ENCODE measurements around the gene ATF4.

The ATF4 gene

DNA sequence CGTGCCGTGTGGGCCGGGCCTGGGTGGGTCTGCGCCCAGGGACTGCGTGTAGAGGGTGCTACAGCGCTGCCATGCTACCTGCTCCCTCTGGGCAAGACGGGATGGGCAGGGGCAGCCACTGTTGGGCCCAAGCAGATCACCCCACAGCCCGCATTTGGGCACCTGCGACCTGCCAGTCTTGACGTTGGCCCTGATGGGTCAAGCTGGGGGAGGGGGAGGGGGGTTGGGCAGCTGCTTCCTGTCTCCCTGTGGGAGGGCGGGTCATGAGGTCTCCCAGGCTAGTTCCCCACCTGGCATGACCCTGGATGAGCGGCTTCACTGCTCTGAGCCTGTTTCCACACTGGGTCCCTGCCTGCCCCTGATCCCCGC is 15.0 kb downstream of the ATF4 start:
- DNase-seq = no peak
- no peak for TF ChIP-seq GATA1 (IDR thresholded peaks at IDR 0.05; ENCODE audit: low read depth, low read length)
- no peak for TF ChIP-seq POLR2A (IDR thresholded peaks at IDR 0.05; ENCODE audit: low read length)

DNA sequence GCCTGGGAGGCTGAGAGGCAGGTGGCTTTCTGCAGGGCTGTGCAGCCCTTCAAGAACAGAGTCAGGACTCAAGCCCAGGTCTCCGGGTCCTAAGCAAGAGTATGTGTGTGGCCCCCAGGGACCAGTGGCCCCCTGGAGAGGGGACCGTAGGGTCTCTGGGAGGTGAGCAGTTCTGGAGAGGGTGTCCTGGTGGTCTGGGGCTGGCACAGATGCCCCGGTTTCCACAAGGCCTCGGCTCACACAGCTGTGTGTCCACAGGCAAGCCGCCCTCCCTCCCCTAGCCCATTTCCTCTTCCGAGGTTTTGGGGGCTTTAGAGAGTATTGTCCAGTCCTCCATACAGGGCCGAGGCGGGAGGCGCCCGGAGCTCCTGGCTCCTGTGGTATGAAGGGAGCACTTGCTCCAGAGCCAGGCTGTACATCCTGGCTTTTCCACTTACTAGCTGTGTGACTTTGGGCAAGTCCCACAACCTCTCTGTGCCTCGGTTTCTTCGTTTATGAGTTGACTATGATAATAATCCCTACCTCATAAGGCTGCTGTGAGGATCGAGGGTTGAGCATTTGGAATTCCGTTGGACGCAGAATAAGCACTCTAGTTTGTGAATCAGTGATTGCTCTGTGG is 15.6 kb downstream of the ATF4 start:
- no peak for DNase-seq
- TF ChIP-seq POLR2A (IDR thresholded peaks at IDR 0.05; ENCODE audit: low read length) (no peak), GATA1 (IDR thresholded peaks at IDR 0.05; ENCODE audit: low read depth, low read length) (no peak)

DNA sequence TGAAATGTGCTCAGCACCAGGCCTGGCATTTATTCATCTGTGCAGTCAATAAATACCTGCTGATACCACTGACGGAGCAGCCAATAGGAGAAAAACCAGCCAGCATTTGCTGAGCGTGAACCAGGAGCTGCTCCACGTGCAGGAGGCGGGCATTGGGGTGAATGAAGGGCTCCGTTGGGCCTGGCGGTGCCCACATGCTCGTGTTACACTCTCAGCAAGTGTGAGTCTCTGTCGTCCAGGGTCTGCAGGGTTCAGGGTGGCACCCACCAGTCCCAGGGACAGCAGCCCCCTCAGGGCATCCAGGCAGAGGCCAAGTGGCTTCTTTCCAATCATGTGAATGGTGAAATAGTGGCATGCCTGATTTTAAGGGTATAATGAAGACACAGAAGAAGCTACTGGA is 16.3 kb downstream of the ATF4 start:
- no peak for DNase-seq
- no peak for TF ChIP-seq GATA1 (IDR thresholded peaks at IDR 0.05; ENCODE audit: low read depth, low read length)
- TF ChIP-seq POLR2A (IDR thresholded peaks at IDR 0.05; ENCODE audit: low read length) = no peak

DNA sequence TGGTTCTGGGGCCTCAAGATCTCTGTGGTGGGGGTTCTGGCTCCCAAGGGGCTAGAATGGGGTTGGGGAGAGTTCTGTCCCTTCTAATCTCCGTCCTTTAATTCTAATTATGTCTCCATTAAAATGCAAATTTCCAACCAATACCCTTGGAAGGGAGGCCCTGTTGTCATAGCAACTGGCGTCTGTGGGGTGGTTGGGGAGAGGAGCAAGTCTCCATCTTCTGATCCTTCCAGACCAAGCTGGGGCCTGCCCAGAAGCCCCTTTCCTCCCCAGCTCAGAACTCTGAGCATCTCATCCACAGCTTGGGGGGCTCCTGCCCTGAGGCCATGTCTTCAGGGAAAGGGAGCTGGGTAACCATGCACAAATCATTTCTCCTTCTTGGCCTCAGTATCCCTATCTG is 17.6 kb downstream of the ATF4 start:
- TF ChIP-seq POLR2A (IDR thresholded peaks at IDR 0.05; ENCODE audit: low read length) = no peak
- no peak for TF ChIP-seq GATA1 (IDR thresholded peaks at IDR 0.05; ENCODE audit: low read depth, low read length)

DNA sequence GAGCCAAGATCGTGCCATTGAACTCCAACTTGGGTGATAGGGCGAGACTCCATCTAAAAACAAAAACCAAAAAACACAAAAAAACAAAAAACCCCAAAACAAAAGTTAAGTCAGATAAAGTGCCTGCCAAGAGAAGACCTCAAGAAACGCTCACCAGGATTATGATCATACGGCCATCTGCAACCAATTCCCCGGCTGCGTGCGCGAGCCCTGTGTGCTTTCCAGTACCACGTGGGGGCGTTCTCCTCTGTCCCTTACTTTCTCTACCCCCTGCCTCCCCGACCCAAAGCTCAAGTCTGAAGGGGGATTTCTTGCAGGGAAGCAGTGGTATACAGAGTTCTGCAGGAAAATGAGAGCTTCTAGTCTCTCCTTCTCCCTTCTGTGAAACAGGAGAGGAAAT is 22.7 kb downstream of the ATF4 start:
- TF ChIP-seq GATA1 (IDR thresholded peaks at IDR 0.05; ENCODE audit: low read depth, low read length) (no peak), POLR2A (IDR thresholded peaks at IDR 0.05; ENCODE audit: low read length) (no peak)
- DNase-seq = peak; percentile 63 to 69

More for the DNA sequence above, 17.6 kb downstream of the ATF4 start:
- DNase-seq = no peak

DNA sequence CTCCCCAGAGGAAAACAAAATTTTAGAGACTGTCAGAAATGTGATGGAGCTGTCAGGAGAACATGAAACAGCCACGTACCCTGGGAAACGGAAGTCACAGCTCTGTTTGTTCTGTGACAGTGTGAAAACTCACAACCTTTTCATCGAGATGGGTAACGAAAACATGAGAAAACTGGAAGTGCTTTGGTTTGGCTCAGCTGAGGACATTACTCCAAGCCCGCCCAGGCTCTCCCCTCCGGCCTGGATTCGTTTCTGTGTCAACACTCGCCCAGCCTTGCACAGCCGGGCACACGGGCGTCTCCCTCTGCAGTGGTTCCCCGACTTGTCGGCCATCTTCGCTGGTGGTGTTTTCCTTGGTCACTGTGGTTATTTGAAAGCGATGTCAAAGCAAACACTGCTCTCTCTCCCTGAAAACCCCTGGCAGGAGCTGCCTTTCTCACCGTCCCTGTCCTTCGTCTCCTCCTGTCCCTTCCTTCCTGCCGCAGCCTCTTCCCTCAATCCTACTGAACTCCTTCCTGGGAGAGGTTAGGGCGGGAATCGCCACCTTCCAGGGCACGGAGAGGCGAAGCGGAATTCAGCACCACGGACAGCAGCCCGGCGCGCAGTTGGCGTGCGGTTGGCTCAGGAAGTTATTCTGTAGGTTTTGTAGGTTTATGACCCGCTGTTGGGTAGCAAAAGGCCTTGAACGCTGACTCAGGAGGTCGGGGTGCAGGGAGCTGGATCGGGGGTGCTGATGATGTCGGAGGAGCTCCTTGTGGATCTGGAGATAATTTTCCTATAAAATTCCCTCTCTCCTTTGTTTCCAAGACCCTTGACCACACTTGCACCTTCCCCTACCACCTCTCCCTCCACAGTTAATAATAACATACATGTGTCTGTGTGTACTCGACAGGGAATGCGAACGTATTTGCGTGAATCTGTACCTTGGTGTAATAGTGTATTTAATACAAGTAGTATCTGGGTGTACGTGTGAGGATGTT is 25.3 kb downstream of the ATF4 start:
- DNase-seq = peak; percentile 58 to 74
- TF ChIP-seq POLR2A (IDR thresholded peaks at IDR 0.05; ENCODE audit: low read length) (no peak), GATA1 (IDR thresholded peaks at IDR 0.05; ENCODE audit: low read depth, low read length) (no peak)

DNA sequence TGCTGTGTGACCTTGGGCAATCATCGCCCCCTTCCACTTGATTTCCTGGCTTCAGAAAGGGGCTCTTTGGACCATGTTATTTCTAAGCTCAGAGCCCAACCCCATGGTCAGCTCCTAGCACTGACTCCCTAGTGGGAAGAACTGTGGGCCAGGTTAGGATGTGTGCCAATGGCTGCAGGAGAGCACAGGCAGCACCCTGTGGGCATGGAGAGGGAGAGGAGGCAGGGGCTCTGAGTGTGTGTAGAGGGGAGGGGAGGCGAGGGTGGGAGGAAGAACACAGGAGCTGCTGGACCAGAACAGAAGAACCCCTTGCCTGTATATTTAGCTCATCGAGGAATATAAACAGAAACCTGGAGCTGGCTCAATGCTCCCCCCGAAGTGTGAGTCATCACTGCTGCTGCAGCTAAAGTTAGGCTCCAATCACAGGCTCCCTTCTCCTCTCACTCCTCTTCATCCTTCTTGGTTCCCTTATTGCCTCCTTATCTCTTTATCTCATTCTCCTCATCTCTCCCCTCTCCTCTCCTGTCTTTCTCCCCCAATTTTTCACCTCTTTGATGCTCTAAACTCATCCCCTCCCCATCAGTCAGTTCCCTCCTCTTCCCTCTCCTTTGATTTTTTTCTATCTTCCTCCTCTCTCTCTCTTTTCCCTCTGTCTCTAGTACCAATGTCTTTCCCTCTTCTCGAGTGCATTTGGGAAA is 26.7 kb downstream of the ATF4 start:
- no peak for TF ChIP-seq POLR2A (IDR thresholded peaks at IDR 0.05; ENCODE audit: low read length)
- no peak for TF ChIP-seq GATA1 (IDR thresholded peaks at IDR 0.05; ENCODE audit: low read depth, low read length)
- DNase-seq = no peak

DNA sequence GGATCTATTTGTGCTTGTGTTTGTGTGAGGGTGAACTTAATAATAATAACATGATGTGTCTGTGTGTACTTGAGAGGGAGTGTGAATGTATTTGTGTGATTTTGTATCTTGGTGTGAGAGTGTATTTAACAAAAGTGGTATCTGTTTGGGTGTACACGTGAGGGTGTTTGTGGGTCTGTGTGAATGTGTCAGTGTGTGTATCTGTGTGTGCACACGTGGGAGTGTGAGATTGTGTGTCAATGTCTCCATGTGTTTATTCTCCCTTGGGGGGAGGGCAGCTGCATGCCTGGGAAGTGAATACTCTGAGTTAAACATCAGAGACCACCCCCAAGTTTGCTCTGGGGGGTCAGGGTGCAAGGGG is 27.2 kb downstream of the ATF4 start:
- DNase-seq = no peak
- TF ChIP-seq GATA1 (IDR thresholded peaks at IDR 0.05; ENCODE audit: low read depth, low read length) = no peak

DNA sequence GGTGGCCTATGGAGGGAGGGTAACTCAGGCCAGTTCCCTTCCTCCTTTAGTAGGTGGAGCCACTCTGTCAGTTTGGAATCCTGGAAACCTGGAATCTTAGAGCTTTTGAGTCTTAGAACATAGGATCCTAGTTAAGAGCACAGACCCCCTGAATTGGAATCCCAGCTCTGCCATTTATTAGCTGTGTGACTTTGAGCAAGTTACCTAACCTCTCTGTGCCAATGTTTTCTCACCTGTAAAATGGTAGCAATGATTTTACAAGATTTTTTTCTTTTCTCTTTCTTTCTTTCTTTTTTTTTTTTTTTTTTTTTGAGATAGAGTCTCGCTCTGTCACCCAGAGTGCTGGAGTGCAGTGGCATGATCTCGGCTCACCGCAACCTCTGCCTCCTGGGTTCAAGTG is 33.1 kb downstream of the ATF4 start:
- DNase-seq = no peak
- TF ChIP-seq GATA1 (IDR thresholded peaks at IDR 0.05; ENCODE audit: low read depth, low read length) (no peak), POLR2A (IDR thresholded peaks at IDR 0.05; ENCODE audit: low read length) (no peak)

DNA sequence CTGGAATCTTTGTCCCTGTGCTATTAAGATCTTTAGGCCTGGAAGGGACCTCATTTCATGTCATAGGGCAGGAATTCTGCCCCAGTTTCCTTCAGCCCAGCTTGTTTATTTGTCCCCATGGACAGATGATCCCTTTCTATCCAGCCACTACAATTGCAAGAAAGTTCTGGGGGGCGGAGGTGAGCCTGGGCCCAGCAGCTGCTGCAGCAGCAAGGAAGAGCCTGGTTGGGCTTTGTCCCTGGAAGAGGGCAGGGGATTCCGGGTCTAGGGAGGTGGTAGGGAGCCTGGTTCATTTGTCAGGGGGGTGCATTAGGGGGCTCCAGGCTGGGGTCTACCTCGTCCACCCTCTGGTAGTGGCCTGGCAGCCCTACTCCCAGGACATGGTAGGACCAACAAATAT is 33.8 kb downstream of the ATF4 start:
- TF ChIP-seq GATA1 (IDR thresholded peaks at IDR 0.05; ENCODE audit: low read depth, low read length) = no peak
- TF ChIP-seq POLR2A (IDR thresholded peaks at IDR 0.05; ENCODE audit: low read length) = no peak
- no peak for DNase-seq

DNA sequence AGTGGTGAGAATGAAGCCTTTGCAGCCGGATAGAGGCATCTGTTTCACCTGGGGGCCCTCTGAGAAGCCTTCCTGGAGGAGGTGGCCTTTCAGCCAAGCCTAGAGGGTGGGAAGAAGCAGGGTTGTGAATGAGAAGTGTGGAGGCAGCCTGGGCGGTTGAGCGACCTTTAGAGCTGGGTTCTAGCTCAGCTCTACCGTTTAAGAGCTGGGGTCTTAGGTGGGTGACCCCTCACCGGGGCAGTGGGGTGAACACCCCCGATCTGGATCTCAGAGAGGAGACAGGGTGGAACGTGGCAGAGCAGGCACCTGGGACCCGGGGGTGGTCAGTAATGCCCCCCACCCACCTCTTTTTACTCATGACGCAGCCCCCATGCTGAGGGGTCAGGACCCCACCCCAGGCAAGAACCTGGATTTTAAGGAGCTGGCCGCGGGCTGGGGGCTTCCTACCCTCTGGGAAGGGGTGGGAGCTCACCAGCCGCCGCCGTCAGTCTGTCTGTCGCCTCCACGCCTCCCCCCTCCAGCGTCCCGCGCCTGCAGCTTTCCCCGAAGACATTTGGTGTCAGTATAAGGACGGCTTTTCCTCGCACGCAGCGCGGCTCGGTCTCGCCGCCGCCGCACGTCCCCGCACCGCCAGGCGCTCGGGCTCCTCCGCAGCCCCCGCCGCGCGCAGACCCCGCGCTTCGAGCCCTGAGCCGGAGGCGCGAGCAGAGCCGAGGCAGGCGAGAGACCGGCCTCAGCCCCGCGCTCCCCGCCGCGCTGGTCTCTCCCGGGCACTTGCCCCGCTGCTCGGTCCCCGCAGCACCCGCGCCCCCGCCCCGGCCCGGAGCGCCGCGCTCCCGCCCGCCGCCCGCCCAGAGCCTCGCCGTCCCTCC is 36.8 kb downstream of the ATF4 start:
- no peak for TF ChIP-seq POLR2A (IDR thresholded peaks at IDR 0.05; ENCODE audit: low read length)
- TF ChIP-seq GATA1 (IDR thresholded peaks at IDR 0.05; ENCODE audit: low read depth, low read length) = no peak
- peak; percentile 61 to 70 for DNase-seq

DNA sequence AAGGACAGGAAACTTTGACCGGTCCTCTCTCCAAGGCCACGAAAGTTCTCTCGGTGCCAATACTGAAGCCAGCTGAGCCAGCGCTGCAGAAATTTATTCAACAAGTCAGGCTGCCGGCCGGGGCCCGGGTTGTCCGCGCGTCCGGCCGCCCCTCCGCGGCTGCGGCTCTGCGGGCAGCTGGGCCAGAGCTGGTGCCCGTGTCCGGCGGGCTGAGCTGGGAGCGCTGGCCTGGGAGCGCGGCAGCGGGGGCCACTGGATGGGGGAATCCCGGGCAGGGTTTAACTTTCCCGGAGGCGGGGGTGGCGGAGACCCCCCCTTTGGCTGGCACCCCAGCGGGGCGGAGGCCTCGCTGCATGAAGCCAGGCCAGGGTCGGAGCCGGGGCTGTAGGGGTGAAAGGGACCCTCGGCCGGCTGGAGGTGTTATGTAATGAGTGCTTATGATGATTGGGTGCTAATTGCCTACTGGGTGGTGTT is 37.9 kb downstream of the ATF4 start:
- TF ChIP-seq GATA1 (IDR thresholded peaks at IDR 0.05; ENCODE audit: low read depth, low read length) (no peak), POLR2A (IDR thresholded peaks at IDR 0.05; ENCODE audit: low read length) (no peak)

DNA sequence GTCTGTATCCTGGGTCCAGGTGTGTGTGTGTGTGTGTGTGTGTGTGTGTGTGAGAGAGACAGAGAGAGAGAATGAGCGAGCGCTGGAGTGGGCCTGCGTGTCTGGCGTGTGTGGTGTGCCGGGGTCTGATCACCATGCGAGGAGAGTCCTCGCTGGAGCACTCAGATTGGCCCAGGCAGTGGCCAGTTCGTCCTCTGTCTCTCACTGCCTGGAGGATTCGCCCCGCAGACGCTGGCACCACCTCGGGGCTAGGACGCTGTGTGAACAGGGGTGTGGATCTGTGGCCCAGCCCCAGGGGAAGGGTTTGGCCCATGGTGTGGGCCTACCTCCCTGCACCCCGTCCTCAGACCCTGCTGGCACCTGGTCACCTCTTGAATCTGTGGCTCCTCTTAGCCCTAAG is 38.6 kb downstream of the ATF4 start:
- no peak for TF ChIP-seq POLR2A (IDR thresholded peaks at IDR 0.05; ENCODE audit: low read length)
- no peak for TF ChIP-seq GATA1 (IDR thresholded peaks at IDR 0.05; ENCODE audit: low read depth, low read length)
- no peak for DNase-seq

More for the DNA sequence above, 37.9 kb downstream of the ATF4 start:
- no peak for DNase-seq

Data from erythroblast (primary cell).